ENCODE data around the gene B4GALT6.

Gene B4GALT6

DNA sequence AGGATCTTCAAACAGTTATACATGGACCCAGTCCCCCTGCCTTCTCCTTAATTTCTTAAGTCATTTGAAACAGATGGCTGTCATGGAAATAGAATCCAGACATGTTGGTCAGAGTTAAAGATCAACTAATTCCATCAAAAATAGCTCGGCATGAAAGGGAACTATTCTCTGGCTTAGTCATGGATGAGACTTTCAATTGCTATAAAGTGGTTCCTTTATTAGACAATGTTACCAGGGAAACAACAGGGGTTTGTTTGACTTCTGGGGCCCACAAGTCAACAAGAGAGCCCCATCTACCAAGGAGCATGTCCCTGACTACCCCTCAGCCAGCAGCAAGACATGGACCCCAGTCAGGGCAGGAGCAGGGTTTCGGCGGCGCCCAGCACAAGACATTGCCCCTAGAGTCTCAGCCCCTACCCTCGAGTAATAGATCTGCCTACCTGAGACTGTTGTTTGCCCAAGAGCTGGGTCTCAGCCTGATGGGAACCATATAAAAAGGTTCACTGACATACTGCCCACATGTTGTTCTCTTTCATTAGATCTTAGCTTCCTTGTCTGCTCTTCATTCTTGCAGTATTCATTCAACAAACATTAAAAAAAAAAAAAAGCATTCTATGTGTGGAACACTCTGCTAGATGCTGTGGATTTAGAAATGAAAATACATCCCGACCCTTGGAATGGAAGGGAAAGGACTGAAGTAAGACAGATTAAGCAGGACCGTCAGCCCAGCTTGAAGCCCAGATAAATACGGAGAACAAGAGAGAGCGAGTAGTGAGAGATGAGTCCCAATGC lies 88.1 kb downstream of the B4GALT6 start:
- no peak for DNase-seq (ENCODE audit: low read depth, low spot score)

- no peak for DNase-seq (ENCODE audit: low read depth, low spot score)
Observed at GRCh38 chr18:31595121-31595771, 89.1 kb downstream of the B4GALT6 start.

DNA sequence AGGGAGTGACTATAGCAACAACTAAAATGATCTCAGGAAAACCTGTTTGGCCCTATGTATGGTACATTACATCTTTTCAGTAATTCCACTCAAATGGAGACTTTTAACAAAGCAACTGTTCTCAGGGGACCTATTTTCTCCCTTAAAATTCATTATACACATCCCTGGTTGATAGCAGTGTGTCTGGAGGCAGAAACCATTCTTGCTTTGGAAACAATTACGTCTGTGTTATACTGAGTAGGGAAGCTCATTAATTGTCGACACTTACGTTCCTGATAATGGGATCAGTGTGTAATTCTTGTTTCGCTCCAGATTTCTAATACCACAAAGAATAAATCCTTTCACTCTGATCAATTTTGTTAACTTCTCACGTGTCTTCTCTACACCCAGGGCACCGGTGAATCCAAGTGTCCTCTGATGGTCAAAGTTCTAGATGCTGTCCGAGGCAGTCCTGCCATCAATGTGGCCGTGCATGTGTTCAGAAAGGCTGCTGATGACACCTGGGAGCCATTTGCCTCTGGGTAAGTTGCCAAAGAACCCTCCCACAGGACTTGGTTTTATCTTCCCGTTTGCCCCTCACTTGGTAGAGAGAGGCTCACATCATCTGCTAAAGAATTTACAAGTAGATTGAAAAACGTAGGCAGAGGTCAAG lies 91.7 kb downstream of the B4GALT6 start:
- no peak for DNase-seq (ENCODE audit: low read depth, low spot score)

DNA sequence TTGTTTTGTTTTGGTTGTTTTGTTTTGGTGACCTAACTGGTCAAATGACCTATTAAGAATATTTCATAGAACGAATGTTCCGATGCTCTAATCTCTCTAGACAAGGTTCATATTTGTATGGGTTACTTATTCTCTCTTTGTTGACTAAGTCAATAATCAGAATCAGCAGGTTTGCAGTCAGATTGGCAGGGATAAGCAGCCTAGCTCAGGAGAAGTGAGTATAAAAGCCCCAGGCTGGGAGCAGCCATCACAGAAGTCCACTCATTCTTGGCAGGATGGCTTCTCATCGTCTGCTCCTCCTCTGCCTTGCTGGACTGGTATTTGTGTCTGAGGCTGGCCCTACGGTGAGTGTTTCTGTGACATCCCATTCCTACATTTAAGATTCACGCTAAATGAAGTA lies 92.8 kb downstream of the B4GALT6 start, which contains the start of gene TTR:
Gene TTR, plus strand, starts transcription at position 250 of the 400 bp plus-strand sequence. Its CDS starts 26 bp downstream, at position 276.
- DNase-seq (ENCODE audit: low read depth, low spot score) = no peak

- no peak for DNase-seq (ENCODE audit: low read depth, low spot score)
Observed at GRCh38 chr18:31591113-31591512, 93.3 kb downstream of the B4GALT6 start.

GRCh38 chr18:31590570-31590969 lies 93.8 kb downstream of the B4GALT6 start:
- no peak for DNase-seq (ENCODE audit: low read depth, low spot score)

DNA sequence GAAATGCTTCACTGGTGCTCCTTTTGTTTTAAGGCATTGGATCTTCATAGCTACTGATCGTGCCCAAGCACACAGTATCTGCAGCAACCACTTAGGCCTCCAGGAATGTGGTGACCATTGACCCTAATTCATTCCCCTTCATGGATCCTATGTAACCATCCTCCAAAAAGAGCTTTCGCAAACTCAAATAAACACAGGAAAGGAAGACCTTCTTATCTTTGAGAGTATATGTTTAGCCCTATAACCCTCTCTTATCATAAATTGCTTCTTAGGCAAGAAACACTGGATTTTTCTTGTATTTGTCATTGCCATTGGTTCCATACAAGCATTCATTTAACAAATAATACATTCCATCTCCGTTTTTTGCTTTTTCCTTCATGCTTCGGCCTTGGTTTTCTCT lies 96.9 kb downstream of the B4GALT6 start:
- no peak for DNase-seq (ENCODE audit: low read depth, low spot score)

GRCh38 chr18:31586616-31587015 lies 97.8 kb downstream of the B4GALT6 start:
- no peak for DNase-seq (ENCODE audit: low read depth, low spot score)

DNA sequence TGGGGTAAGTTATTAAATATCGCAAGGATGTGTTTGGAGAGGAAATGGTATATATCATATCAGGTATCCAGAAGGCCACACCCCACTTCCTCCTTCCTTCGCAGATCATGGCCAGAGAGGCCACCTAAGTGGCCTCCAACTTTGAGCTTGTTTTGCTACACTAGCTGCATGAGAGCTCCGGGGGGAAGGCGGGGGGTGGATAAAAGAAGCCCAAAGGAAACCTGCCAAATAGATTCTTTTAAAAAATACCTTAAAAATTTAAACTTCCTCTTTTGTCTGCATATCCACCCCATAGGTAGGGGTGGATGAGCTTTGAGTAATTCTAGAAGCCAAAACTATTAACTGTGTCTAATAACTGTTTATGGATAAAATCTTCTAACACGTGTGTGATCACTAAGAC lies 98.4 kb downstream of the B4GALT6 start:
- DNase-seq (ENCODE audit: low read depth, low spot score) = no peak

DNA sequence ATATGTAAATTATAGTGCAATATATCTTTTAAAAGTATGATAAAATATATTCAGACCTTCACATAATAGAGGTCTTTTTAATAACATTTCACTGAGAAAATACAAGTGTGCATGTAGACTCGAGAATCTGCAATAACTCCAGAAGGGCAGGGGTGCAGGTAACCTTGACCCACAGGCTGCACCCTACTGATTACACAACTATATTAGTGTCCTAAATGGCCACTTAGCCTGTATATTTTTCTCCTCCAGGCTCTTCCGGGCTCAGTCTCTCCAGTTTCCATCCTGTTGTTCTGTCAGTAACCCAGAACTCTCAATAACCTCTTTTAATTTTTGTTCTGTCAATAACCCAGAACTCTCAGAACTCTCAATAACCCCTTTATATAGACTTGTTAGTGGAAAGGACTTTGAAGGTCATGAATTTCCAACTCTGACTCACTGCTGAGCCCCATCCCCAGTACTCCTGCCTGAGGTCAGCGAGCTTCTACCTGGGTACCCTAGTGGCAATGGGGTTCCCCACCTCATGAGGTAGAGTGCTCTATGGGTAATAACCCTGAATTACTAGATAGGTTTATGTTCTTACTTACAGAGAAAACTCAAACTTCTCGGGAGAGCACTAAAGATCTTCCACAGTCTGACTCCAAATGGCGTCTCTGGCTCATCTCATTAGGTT lies 101.1 kb downstream of the B4GALT6 start:
- no peak for DNase-seq (ENCODE audit: low read depth, low spot score)

- DNase-seq (ENCODE audit: low read depth, low spot score) = no peak
Observed at GRCh38 chr18:31581498-31582197, 102.7 kb downstream of the B4GALT6 start.

DNA sequence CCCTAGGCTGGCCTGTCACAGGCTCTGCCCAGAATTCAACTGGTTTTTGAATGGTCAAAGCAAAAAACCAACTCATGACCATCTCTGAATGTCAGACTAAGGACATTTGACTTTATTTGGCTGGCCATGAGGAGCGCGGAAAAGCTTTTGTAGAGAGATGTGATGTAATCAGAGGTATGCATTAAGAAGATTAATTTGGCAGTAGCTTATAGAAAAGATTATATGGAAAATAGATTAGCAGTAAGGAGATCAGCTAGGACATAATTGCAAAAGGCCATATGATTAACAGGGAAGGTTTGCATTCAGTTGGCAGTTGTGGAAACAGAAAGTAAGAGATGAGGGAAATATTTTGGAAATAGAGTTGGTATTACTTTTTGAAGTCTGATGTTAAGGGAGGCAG lies 105.0 kb downstream of the B4GALT6 start:
- DNase-seq (ENCODE audit: low read depth, low spot score) = no peak

- DNase-seq (ENCODE audit: low read depth, low spot score) = no peak
Observed at GRCh38 chr18:31578126-31578525, 106.3 kb downstream of the B4GALT6 start.

GRCh38 chr18:31577195-31577594 lies 107.2 kb downstream of the B4GALT6 start:
- DNase-seq (ENCODE audit: low read depth, low spot score) = no peak

GRCh38 chr18:31576670-31577069 lies 107.7 kb downstream of the B4GALT6 start:
- DNase-seq (ENCODE audit: low read depth, low spot score) = no peak

- no peak for DNase-seq (ENCODE audit: low read depth, low spot score)
Observed at GRCh38 chr18:31575515-31576257, 108.7 kb downstream of the B4GALT6 start.

- no peak for DNase-seq (ENCODE audit: low read depth, low spot score)
Observed at GRCh38 chr18:31574359-31574758, 110.0 kb downstream of the B4GALT6 start.
